Large intestine (tissue), 3 donors: ENCODE results near the gene TACC2. TPM values are rescaled to one million over a fixed set of nuclear protein-coding genes. Genes with fewer than 3 reads are reported as not detected.

Experiments used
- DNase-seq, 2 donors: peaks; one replicate each; pipeline versions ENCODE4 v3.0.0 to v3.0.0-alpha.2; 2013
- H3K27ac ChIP-seq: one replicate; pipeline ENCODE4 v1.5.1; 2013; ENCODE audit warnings: low read length
- H3K27me3 ChIP-seq: 2 replicates; pipeline ENCODE4 v1.6.1; 2013; ENCODE audit warnings: low read length; ENCODE audit not compliant: control insufficient read depth, insufficient read depth
- H3K36me3 ChIP-seq: 2 replicates; pipeline ENCODE4 v1.6.1; 2013; ENCODE audit warnings: low read length; ENCODE audit not compliant: control insufficient read depth, insufficient read depth
- H3K4me1 ChIP-seq: one replicate; pipeline ENCODE4 v1.6.1; 2013; ENCODE audit warnings: low read length; ENCODE audit not compliant: control insufficient read depth, insufficient read depth
- H3K4me3 ChIP-seq: one replicate; pipeline ENCODE4 v1.5.1; 2013; ENCODE audit warnings: low read length
- H3K9me3 ChIP-seq: one replicate; pipeline ENCODE4 v1.6.1; 2013; ENCODE audit warnings: mild to moderate bottlenecking, low read depth, low read length, moderate library complexity; ENCODE audit not compliant: control insufficient read depth
- WGBS: methylation state at CpG from one replicate; pipeline ENCODE4 v1.1.5; 2013; ENCODE audit warnings: low lambda C conversion rate; ENCODE audit not compliant: insufficient coverage; 5-methylcytosine and 5-hydroxymethylcytosine counted together
- polyA plus RNA-seq: library from polyadenylated mRNA; unstranded; fragments of 120-200 nt; gene quantifications from one replicate; pipeline ENCODE4 v1.2.1, GENCODE V29; 2013

Gene TACC2
- polyA plus RNA-seq, 1 donor, result 85.5 TPM

DNA sequence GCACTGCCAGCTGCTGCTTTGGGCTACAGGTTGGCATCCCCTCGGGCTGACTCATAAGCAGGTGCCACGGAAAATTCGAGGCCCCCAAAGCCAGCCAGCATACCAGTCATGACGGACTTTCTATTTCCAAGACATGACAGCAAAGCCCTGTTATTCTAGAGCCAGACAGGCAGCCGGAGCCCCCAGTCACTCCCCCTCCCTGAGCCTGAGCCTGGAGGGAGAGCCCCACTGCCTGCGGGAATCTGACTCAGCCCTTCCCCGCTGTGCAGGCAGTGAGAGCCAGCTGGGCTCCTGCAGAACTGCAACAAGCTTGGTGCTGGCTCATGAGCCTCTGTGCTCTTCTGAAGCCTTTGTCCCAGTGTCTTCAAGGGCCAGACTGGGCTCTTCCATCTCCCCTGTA lies 297.9 kb downstream of the TACC2 start:
- H3K9me3 ChIP-seq, result no peaks in the 10 kb centered on the region
- no peak overlapping the region for H3K27ac ChIP-seq
- no peaks in the 10 kb centered on the region for H3K4me1 ChIP-seq
- no peaks in the 10 kb centered on the region for H3K27me3 ChIP-seq
- no peak overlapping the region for H3K4me3 ChIP-seq
- no CpG with 5 or more reads among the region's 7 CpGs for WGBS
- no peak for DNase-seq
- H3K36me3 ChIP-seq, result no peaks in the 10 kb centered on the region

DNA sequence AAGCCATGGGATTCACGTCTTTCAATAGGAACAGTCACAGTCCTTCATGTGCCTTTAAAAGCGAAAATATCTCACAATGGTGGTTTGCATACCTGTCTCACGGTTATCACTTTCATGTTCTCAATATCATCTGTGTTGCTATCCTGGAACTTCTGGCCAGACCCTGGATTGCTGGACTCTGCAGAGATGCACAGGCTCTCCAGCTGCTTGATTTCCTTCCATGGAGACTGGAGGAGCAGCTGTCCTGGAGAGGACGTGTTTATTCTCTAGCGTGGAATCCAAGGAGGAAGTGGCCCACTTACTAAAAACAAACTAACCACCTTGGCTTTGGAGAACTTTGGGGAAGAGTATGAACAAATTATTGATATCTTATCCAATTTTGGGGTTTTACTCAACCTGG lies 298.6 kb downstream of the TACC2 start:
- no CpG with 5 or more reads among the region's 5 CpGs for WGBS
- no peaks in the 10 kb centered on the region for H3K27me3 ChIP-seq
- H3K36me3 ChIP-seq, result no peaks in the 10 kb centered on the region
- DNase-seq, result no peak
- H3K9me3 ChIP-seq, result no peaks in the 10 kb centered on the region
- H3K27ac ChIP-seq, result no peak overlapping the region
- no peaks in the 10 kb centered on the region for H3K4me1 ChIP-seq
- no peak overlapping the region for H3K4me3 ChIP-seq

DNA sequence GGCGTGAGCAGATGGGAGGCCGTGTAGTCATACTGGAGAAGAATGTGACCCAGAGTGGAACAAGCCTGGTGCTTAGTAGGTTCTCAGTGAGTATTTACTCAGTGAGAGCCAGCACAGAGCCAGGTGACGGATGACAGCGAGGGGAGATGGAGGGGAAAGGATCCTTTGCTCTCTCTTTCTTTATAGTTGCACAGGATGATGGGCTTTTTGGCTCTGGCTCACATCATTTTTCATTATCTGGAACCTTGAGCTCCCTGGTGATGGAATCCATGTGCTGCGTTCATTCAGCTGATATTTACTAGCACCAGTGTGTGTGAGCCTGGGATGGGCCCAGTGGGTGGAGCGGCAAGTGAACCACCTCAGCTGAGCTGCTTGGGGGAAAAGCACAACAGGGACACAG lies 299.3 kb downstream of the TACC2 start:
- H3K4me3 ChIP-seq, result no peak overlapping the region
- H3K27me3 ChIP-seq, result no peaks in the 10 kb centered on the region
- no peak overlapping the region for H3K27ac ChIP-seq
- no peak for DNase-seq
- whole genome bisulfite sequencing, result no CpG with 5 or more reads among the region's 6 CpGs
- no peaks in the 10 kb centered on the region for H3K9me3 ChIP-seq
- no peaks in the 10 kb centered on the region for H3K4me1 ChIP-seq
- no peaks in the 10 kb centered on the region for H3K36me3 ChIP-seq

DNA sequence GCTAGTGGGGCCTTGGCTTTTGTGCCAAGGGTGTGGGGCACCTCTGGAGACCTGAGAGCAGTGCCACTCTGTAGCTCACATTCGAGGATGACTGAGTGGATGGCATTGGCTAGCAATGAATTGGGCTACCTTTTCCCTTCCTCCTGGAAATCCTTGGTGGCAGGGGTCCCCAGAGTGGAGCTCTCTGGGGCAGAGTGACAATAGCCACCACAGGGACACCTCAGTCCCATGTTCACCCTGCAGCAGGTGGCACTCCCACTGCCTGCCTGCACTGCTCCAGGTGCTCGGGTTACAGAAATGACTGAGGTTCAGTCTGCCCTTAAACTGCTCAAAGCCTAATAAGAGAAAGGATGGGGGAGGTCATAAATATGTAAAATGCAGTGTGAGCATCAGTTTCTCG lies 300.0 kb downstream of the TACC2 start:
- 100% methylated on average over 1 of the region's 3 CpGs for WGBS

DNA sequence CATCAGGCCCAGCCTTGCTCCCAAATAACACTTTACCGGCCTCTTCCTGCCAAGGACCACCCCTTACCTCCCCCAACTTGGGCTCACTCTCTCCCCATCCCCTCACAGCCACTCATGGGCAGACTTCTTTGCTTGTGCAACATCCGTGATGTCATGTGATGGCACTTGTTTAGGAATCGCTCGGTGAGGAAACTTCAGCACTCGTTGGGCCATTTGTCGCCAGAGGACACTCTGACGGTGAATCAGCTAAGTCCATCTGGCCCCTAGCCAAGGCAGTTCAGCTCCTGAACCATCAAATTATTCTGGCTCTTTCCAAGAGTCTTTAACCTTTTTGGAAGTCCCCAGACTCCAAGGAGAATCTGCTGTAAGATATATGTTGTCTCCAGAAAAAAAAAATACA lies 301.4 kb downstream of the TACC2 start:
- Histone ChIP-seq H3K9me3 (no peaks in the 10 kb centered on the region), H3K4me3 (no peak overlapping the region), H3K27me3 (no peaks in the 10 kb centered on the region), H3K4me1 (no peaks in the 10 kb centered on the region), H3K36me3 (no peaks in the 10 kb centered on the region), H3K27ac (no peak overlapping the region)
- no peak for DNase-seq
- no CpG with 5 or more reads among the region's 7 CpGs for WGBS

More for the DNA sequence above, 300.0 kb downstream of the TACC2 start:
- Histone ChIP-seq H3K9me3 (no peaks in the 10 kb centered on the region), H3K4me3 (no peak overlapping the region), H3K4me1 (no peaks in the 10 kb centered on the region), H3K27ac (no peak overlapping the region), H3K27me3 (no peaks in the 10 kb centered on the region), H3K36me3 (no peaks in the 10 kb centered on the region)
- no peak for DNase-seq

DNA sequence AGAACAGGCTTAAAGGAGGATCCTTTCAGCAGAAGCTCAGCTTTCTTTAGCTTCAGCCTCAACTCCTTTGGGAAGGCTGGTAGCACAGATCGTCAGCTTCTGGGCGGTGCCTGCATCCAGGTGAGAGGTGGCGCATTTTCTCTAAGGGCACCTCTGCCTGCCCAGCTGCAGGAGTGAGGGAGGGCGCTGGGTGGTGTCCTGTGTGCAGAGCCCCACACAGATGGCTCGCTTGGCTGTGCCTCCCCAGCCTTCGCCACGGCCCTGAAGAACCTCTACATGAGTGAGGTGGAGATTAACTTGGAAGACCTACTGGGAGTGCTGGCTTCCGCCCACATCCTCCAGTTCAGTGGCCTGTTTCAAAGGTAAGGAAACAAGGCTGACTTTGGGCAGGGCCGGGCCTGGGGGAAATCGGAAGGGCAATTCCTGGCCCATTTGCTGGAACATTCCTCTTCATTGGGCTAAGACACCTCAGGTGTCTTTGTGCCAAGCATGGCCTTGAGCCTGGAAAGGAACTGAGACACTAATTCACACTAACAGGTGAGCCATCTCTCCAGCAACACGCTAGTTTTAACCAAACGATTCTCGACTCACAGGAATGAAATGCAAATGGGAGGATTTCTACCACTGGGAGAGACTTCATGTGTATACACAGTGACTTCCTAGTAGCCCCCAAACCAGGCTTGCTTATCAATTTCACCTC lies 302.0 kb downstream of the TACC2 start:
- Histone ChIP-seq H3K4me1 (no peaks in the 10 kb centered on the region), H3K4me3 (no peak overlapping the region), H3K27ac (no peak overlapping the region), H3K9me3 (no peaks in the 10 kb centered on the region), H3K27me3 (no peaks in the 10 kb centered on the region), H3K36me3 (no peaks in the 10 kb centered on the region)
- WGBS, result no CpG with 5 or more reads among the region's 13 CpGs
- no peak for DNase-seq

DNA sequence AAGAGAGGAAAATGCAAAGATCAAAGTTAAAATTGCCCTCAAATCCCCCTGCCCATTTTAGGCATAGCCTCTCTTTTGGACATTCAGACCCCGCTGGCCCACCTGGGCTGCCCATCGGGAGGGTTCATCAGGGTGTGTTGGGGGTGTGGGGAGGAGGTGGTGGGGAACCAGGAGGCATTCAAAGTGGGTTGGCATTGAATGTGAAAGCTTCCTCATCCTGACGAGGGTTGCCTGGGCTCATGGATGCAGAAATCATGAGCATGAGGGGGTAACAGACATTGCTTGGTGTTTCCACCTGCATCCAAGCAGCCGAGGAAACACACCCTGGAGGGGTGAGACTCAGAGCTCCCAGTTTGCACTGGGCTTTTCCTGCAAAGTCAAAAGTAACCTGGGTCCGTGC lies 302.8 kb downstream of the TACC2 start:
- Histone ChIP-seq H3K36me3 (no peaks in the 10 kb centered on the region), H3K27ac (no peak overlapping the region), H3K27me3 (no peaks in the 10 kb centered on the region), H3K9me3 (no peaks in the 10 kb centered on the region), H3K4me3 (no peak overlapping the region), H3K4me1 (no peaks in the 10 kb centered on the region)
- no peak for DNase-seq
- WGBS, result no CpG with 5 or more reads among the region's 5 CpGs

DNA sequence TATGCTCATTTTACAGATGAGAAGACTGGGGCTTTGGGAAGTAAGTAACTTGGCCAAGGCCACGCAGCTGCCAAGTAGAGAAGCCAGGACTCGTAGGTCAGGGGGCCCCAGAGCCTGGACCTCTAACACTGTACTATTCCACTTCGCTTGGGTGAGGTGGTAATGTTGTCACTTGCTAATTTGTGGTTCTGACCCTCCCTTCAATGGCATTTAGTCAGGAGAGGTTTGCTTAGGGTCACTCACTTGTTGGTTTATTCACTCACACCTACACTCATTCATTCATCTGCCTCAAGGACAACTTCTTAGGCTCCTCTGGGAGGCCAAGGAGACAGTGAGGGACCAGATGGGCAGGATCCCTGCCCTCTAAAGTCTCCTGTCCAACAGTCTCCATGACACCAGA lies 303.4 kb downstream of the TACC2 start:
- Histone ChIP-seq H3K4me3 (no peak overlapping the region), H3K27me3 (no peaks in the 10 kb centered on the region), H3K27ac (no peak overlapping the region), H3K4me1 (no peaks in the 10 kb centered on the region), H3K9me3 (no peaks in the 10 kb centered on the region), H3K36me3 (no peaks in the 10 kb centered on the region)
- no peak for DNase-seq
- WGBS, result no CpG with 5 or more reads among the region's 3 CpGs

DNA sequence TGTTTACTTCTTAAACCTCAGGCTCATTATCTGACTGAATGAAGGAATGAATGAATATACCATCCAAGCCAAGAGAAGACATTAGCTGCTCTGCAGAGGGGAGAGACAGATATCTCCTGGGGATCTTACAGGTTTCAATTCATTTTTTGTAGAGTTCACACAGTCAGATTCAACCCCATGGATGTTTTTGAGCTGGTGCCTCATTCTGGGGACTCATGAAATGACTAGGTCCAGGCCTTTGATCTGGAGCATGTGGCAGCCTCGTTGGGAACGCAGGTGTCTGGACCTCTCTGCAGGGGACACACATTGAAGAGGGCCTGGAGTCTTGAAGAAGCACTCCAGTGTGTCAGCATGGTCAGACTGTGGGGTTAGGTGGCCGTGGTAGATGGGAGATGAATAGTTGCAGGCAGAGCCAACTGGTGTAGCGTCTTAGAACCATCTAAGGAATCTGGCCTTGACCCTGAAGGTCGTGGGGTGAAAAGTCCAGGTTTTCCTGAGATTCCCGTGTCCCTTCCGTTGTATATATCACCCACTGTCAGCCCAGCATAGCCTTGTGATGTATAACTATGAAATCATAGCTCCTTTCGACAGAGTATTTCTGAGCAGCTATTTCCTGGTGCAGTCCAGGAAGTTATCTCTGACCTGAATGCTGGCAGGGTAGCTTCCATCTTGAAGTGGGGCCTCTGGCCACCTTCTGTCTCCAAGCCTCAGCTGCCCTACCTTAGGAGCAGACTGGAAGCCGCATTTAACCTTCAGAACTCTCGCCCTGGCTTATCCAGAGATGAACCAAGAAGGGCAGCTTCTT lies 304.4 kb downstream of the TACC2 start:
- Histone ChIP-seq H3K36me3 (no peaks in the 10 kb centered on the region), H3K9me3 (no peaks in the 10 kb centered on the region), H3K4me1 (no peaks in the 10 kb centered on the region), H3K27me3 (no peaks in the 10 kb centered on the region), H3K4me3 (no peak overlapping the region), H3K27ac (no peak overlapping the region)
- WGBS, result no CpG with 5 or more reads among the region's 10 CpGs
- DNase-seq, result peak in 1 of 2 donors; percentile 62

DNA sequence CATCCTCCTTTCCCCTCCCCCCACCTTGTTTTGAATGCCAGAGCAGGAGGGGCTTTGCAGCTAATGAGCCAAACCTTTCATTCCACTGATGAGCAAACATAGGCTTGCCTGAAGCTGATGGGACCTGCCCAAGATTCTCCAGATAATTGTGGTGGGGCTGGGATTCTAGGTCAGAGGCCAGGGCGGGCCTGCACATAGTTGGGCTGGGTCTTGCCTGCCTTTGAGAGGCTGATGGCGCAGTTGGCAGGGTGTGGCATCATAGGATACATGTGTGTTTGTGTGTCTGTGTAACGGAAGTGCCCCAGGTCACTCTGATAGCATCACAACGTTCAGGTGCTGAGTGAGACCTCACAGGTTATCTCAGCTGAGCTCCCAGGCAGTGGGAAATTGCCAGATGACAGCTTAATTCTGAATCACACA lies 305.0 kb downstream of the TACC2 start:
- Histone ChIP-seq H3K27me3 (no peaks in the 10 kb centered on the region), H3K4me1 (no peaks in the 10 kb centered on the region), H3K4me3 (no peak overlapping the region), H3K27ac (no peak overlapping the region), H3K36me3 (no peaks in the 10 kb centered on the region), H3K9me3 (no peaks in the 10 kb centered on the region)
- 40% methylated on average over 1 of the region's 4 CpGs for WGBS
- DNase-seq, result peak in 1 of 2 donors; percentile 71
